GM13976 (cell line): ENCODE data around the gene FBXW7.

ENCODE experiments used
- DNase-seq: peaks from one replicate; pipeline ENCODE4 v3.0.0; 2012; ENCODE audit warnings: low spot score
- CTCF ChIP-seq: IDR thresholded peaks from 2 replicates; pipeline ENCODE4 v1.5.1; 2012; ENCODE audit warnings: borderline replicate concordance, mild to moderate bottlenecking; ENCODE audit not compliant: insufficient read depth; ENCODE audit errors: extremely low read depth, missing control alignments, control extremely low read depth
- in situ Hi-C: fragments of 300-500 bp; cut with MboI; formaldehyde crosslinking; loops from one replicate; pipeline ENCODE4 v1.12.0; 2022; ENCODE audit warnings: low sequenced_read_pairs, mixed read lengths, inconsistent platforms; ENCODE audit not compliant: unreplicated experiment

Gene FBXW7

GRCh38 chr4:152464030-152464823 lies 71.7 kb downstream of the FBXW7 start:
- no peak for DNase-seq
- in situ Hi-C loops, result no loop called here
- no peak for TF ChIP-seq CTCF

GRCh38 chr4:152463562-152463961 lies 72.3 kb downstream of the FBXW7 start:
- in situ Hi-C loops, result no loop called here
- DNase-seq, result no peak
- no peak for TF ChIP-seq CTCF

GRCh38 chr4:152462695-152463094 lies 73.2 kb downstream of the FBXW7 start:
- in situ Hi-C loops, result no loop called here
- TF ChIP-seq CTCF, result no peak
- no peak for DNase-seq

GRCh38 chr4:152462047-152462446 lies 73.8 kb downstream of the FBXW7 start:
- no peak for TF ChIP-seq CTCF
- in situ Hi-C loops, result no loop called here
- no peak for DNase-seq

GRCh38 chr4:152460488-152460887 lies 75.4 kb downstream of the FBXW7 start:
- in situ Hi-C loops, result no loop called here
- DNase-seq, result no peak
- TF ChIP-seq CTCF, result peak; percentile 36

- TF ChIP-seq CTCF, result no peak
- DNase-seq, result no peak
- in situ Hi-C loops, result no loop called here
These were observed 76.6 kb downstream of the FBXW7 start for GRCh38 chr4:152459326-152459725.

- in situ Hi-C loops, result no loop called here
- TF ChIP-seq CTCF, result no peak
- peak; percentile 36 for DNase-seq
These were observed 77.0 kb downstream of the FBXW7 start for GRCh38 chr4:152458801-152459302.
